WI38 (cell line): Measurements from ENCODE around the gene TRMT10C.

Experiments used
- H3K4me3 ChIP-seq: 2 replicates; pipeline ENCODE4 v1.5.1; 2011; ENCODE audit warnings: low read depth, mild to moderate bottlenecking, control low read depth, low read length
- TF ChIP-seq, protein P1 (sequence below): IDR thresholded peaks from 2 replicates; pipeline ENCODE4 v1.5.1; 2012; ENCODE audit warnings: low read depth, mild to moderate bottlenecking, control low read depth, low read length

Gene TRMT10C

DNA sequence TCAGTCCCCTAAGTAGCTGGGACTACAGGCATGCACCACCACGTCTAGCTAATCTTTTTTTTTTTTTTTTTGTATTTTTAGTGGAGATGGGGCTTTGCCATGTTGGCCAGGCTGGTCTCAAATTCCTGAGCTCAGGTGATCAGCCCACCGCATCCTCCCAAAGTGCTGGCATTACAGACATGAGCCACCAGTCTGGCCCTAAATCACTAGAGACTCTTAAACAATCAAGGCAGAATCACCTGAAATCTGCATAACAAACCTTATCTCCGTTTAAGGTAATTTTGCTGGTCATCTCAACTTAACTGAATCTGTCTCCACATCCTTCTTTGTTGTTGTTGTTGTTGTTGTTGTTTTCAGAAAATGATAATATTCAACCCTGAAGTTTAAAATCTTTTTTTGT, 5.6 kb upstream of the TRMT10C start:
- TF ChIP-seq, protein P1, sequence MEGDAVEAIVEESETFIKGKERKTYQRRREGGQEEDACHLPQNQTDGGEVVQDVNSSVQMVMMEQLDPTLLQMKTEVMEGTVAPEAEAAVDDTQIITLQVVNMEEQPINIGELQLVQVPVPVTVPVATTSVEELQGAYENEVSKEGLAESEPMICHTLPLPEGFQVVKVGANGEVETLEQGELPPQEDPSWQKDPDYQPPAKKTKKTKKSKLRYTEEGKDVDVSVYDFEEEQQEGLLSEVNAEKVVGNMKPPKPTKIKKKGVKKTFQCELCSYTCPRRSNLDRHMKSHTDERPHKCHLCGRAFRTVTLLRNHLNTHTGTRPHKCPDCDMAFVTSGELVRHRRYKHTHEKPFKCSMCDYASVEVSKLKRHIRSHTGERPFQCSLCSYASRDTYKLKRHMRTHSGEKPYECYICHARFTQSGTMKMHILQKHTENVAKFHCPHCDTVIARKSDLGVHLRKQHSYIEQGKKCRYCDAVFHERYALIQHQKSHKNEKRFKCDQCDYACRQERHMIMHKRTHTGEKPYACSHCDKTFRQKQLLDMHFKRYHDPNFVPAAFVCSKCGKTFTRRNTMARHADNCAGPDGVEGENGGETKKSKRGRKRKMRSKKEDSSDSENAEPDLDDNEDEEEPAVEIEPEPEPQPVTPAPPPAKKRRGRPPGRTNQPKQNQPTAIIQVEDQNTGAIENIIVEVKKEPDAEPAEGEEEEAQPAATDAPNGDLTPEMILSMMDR: no peak

DNA sequence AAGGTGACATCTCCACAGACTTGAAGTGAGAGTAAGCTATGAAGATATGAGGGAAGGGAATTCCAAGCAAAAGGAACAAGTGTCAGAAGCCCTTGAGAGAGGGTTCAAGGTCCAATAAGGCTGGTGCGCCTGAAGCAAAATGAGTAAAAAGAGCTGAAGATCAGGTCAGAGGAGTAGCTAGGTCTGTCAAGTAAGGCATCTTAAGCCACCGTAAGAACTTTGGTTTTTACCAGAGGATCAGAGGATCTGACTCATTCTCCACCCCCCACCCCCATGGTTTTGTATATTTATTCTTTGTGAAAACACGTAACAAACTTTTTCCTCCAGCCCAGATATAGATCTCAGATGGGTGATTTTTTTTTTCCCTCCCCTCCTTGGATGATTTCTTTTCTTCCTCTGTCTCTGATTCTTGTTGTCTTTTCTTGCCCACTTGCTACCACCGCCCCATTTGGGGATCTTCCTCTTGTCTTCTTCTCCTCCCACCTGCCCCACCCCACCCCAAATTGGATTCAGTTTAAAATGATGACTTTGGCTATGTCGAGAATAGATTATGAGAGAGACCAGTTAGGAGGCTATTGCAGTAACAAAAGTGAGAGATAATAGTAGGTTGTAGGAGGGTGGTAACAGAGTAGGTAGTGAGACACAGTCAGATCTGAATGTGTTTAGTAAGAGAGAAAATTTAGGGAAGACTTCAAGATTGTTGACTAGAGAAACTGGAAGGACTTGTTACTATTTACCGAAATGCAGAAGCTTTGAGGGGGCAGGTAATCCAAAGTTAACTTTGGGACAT, 6.1 kb downstream of the TRMT10C start:
- TF ChIP-seq, protein P1: no peak
- no peak overlapping the region for H3K4me3 ChIP-seq

More for the DNA sequence above, 5.6 kb upstream of the TRMT10C start:
- H3K4me3 ChIP-seq: no peak overlapping the region

DNA sequence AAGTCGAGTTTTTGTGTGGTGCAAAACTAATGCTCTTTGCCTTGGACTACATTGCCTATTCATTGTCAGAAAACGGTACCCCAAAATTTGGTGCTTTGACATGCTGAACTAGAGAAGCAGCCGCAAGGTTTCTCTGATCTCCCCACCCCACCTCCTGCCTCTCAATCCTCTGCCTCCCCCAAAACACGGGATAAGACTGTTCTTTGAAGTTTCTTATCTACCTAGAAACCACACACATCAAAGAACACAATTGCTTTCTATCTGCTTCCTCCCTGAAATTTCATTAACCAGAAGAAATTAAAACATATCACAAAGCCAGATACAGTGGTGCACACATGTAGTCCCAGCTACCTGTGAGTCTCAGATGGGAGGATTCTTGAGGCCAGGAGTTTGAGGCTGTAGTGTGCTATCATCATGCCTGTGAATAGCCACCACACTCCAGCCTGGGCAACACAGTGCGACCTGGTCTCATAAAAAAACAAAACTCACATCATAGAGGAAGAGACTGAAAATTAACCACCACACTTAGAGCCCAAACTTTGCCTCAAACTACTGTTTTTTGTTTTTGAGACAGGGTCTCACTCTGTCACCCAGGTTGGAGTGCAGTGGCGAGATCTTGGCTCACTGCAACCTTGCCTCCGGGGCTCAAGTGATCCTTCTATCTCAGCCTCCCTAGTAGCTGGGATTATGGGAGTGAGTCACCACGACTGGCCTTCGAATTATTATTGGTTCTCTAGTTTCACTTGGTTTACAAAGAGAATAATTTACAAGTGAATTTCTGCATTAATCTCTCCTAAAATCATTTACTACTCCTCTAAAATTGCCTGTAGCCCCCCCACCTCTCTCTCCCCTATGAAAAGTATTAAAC, 9.6 kb downstream of the TRMT10C start:
- H3K4me3 ChIP-seq: no peak overlapping the region
- TF ChIP-seq, protein P1: no peak

DNA sequence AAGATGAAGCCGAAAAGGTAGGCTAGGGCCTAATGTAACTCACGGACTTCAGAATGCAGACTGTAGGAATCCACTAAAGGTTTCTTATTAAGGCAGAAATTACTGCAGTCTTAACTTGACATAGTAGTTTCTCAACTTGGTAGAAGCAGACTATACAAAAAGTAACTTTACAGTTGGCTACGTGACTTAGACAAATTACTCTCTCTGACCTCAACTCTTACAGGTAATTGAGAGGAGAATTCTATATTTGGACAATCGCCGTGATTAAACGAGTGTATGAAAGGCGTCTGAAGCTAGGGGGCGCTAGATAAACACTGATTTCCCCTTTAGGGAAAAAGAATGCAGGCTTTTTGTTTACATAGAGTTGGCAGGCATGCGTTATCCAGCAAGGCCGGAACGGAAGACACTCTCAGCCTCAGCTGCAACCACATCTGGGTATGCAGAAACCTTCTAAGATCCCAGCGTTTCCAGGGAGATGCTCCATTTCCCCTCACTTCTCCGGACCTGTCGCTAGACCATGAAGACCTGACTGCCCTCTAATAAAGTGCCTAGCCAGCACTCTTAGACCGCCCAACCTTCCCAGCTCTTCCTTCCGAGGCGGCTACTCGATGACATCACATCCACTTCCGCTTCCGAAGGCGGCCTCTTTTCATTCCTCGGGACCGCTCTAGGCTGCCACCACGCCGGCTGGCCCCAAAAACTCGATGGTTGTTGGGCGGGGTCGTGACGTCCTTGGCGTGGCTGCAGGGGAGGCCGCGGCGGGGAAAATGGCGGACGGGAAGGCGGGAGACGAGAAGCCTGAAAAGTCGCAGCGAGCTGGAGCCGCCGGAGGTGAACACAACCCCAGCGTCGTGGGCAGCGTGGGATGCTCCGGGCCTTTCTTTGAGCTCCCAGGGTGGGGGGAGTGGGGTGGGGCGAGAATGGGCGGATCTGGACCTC, 12.1 kb downstream of the TRMT10C start, which contains the start of gene PCNP:
Gene PCNP (plus strand): TSS at position 732 of the 939 bp plus-strand sequence. CDS start 36 bp downstream, at position 768.
- peak within 1 kb of the TSS; percentile 77 for H3K4me3 ChIP-seq
- TF ChIP-seq, protein P1: peak; percentile 75

DNA sequence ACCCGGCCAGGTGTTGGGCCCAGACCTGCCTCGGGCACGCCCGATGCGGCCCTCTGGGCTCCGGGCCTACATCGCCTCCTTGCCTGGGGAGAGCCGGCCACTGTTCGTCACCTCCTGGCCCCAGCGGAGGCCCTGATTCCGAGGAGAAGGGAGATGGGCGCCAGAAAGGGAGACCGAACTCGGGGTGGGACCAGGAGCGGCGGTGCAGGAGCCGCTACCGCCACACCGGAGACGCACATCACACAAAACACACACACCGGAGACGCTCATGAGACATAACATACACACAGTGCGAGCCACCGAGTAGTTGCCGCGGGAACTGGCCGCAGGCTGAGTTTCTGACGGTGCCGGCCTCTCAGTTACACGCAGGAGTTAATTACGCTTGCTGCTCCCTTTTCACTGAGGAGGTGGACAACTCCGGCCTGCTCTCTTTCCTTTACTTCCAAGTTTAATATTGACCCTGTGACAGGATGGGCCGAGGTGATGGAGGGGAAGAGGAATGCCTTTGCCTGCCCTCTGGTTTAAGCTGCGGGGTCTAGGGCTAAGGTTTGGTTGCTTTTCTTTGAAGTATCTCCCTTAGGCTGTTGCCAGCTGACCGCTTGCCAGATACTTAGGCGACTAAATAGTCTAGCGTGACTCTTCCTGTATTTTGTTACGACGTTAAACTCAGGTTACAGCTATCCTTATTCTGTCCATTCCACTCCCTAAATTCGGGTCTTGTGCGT, 12.9 kb downstream of the TRMT10C start:
- H3K4me3 ChIP-seq: peak overlapping the region; percentile 77
- TF ChIP-seq, protein P1: no peak

DNA sequence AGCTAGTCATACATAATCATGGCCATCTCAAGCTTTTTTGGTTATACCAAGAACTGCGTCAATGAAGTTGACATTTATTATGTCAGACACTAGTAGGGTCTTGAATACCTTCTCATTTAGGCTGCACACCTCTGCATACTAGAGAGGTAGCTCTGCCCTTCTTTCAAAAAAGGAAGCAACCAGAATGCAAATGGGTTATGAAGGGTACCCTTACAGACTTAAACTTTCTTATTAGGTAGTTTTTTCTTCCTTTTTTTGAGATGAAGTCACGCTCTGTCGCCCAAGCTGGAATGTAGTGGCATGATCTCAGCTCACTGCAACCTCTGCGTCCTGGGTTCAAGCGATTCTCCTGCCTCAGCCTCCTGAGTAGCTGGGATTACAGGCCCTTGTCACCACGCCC, 15.6 kb downstream of the TRMT10C start:
- TF ChIP-seq, protein P1: no peak
- H3K4me3 ChIP-seq: no peak overlapping the region
